SK-N-SH treated with all-trans-retinoic acid at 6 μM for 48 hours (cell line): ENCODE measurements around the gene STOM.

Experiments
- ATAC-seq: fragments of 200-7000 bp; cut with Tn5 transposase; 3 replicates; pipeline ENCODE4 v1.9.1; 2020; ENCODE audit warnings: mild to moderate bottlenecking, moderate library complexity
- ARNTL ChIP-seq: fragments of 450-650 bp; formaldehyde crosslinking; IDR thresholded peaks from 2 replicates; pipeline ENCODE4 v1.5.0; 2020; ENCODE audit warnings: low read depth, mild to moderate bottlenecking, moderate library complexity, borderline replicate concordance
- CREB5 ChIP-seq: fragments of 250-450 bp; sonication (Bioruptor Pico); IDR thresholded peaks from 2 replicates; pipeline ENCODE4 v1.5.1; 2020; ENCODE audit warnings: low read depth, mild to moderate bottlenecking, moderate library complexity
- ESRRG ChIP-seq: fragments of 250-450 bp; sonication (Bioruptor Pico); IDR thresholded peaks from 2 replicates; pipeline ENCODE4 v1.6.1; 2021; ENCODE audit warnings: mild to moderate bottlenecking
- GLIS3 ChIP-seq: fragments of 250-450 bp; sonication (Bioruptor Pico); IDR thresholded peaks from 2 replicates; pipeline ENCODE4 v1.5.0; 2020; ENCODE audit warnings: mild to moderate bottlenecking, moderate library complexity
- ISL1 ChIP-seq: fragments of 250-450 bp; sonication (Bioruptor Pico); IDR thresholded peaks from 2 replicates; pipeline ENCODE4 v2.1.2; 2022; ENCODE audit warnings: mild to moderate bottlenecking, moderate library complexity
- OSR1 ChIP-seq: fragments of 250-450 bp; sonication (Bioruptor Pico); IDR thresholded peaks from 2 replicates; pipeline ENCODE4 v1.8.0; 2022; ENCODE audit warnings: moderate library complexity, mild to moderate bottlenecking, inconsistent platforms
- POU6F1 ChIP-seq: fragments of 250-450 bp; sonication (Bioruptor Pico); IDR thresholded peaks from 2 replicates; pipeline ENCODE4 v1.8.0; 2021; ENCODE audit warnings: low read depth, mild to moderate bottlenecking, moderate library complexity, borderline replicate concordance
- PPARA ChIP-seq: fragments of 250-450 bp; sonication (Bioruptor Pico); IDR thresholded peaks from 2 replicates; pipeline ENCODE4 v1.5.0; 2020; ENCODE audit warnings: mild to moderate bottlenecking, borderline replicate concordance
- RARB ChIP-seq: fragments of 250-450 bp; sonication (Bioruptor Pico); IDR thresholded peaks from 2 replicates; pipeline ENCODE4 v1.8.0; 2021; ENCODE audit warnings: mild to moderate bottlenecking, moderate library complexity
- SNAI2 ChIP-seq: fragments of 250-450 bp; sonication (Bioruptor Pico); IDR thresholded peaks from 2 replicates; pipeline ENCODE4 v1.5.0; 2020; ENCODE audit warnings: mild to moderate bottlenecking, moderate library complexity
- TCF4 ChIP-seq: fragments of 250-450 bp; sonication (Bioruptor Pico); IDR thresholded peaks from 2 replicates; pipeline ENCODE4 v1.8.0; 2021; ENCODE audit warnings: mild to moderate bottlenecking, moderate library complexity, borderline replicate concordance
- TOX ChIP-seq: fragments of 250-450 bp; sonication (Bioruptor Pico); IDR thresholded peaks from 2 replicates; pipeline ENCODE4 v1.8.0; 2021; ENCODE audit warnings: mild to moderate bottlenecking, moderate library complexity, borderline replicate concordance
- TSHZ2 ChIP-seq: fragments of 250-450 bp; sonication (Bioruptor Pico); IDR thresholded peaks from 2 replicates; pipeline ENCODE4 v1.5.0; 2020; ENCODE audit warnings: mild to moderate bottlenecking, moderate library complexity
- ZC3H10 ChIP-seq: fragments of 250-450 bp; sonication (Bioruptor Pico); IDR thresholded peaks from 2 replicates; pipeline ENCODE4 v1.5.1; 2021; ENCODE audit warnings: mild to moderate bottlenecking, moderate library complexity
- ZFP3 ChIP-seq: fragments of 250-450 bp; sonication (Bioruptor Pico); IDR thresholded peaks from 2 replicates; pipeline ENCODE4 v1.5.0; 2020; ENCODE audit warnings: mild to moderate bottlenecking, moderate library complexity
- ZFP30 ChIP-seq: fragments of 450-650 bp; formaldehyde crosslinking; IDR thresholded peaks from 2 replicates; pipeline ENCODE4 v1.5.0; 2022; ENCODE audit warnings: mild to moderate bottlenecking, moderate library complexity
- ZNF565 ChIP-seq: fragments of 450-650 bp; formaldehyde crosslinking; conservative IDR thresholded peaks from 2 replicates; pipeline ENCODE4 v1.5.0; 2020; ENCODE audit warnings: low read depth, mild to moderate bottlenecking, moderate library complexity
- TF ChIP-seq, protein P1 (sequence below): fragments of 250-450 bp; sonication (Bioruptor Pico); IDR thresholded peaks from 2 replicates; pipeline ENCODE4 v1.8.0; 2020; ENCODE audit warnings: mild to moderate bottlenecking, moderate library complexity, borderline replicate concordance
- TF ChIP-seq, protein P2 (sequence below): fragments of 250-450 bp; sonication (Bioruptor Pico); IDR thresholded peaks from 2 replicates; pipeline ENCODE4 v1.5.1; 2021; ENCODE audit warnings: mild to moderate bottlenecking, moderate library complexity

STOM gene

GRCh38 chr9:121295662-121296191 lies 74.3 kb downstream of the STOM start (continued):
- TF ChIP-seq, protein P1, sequence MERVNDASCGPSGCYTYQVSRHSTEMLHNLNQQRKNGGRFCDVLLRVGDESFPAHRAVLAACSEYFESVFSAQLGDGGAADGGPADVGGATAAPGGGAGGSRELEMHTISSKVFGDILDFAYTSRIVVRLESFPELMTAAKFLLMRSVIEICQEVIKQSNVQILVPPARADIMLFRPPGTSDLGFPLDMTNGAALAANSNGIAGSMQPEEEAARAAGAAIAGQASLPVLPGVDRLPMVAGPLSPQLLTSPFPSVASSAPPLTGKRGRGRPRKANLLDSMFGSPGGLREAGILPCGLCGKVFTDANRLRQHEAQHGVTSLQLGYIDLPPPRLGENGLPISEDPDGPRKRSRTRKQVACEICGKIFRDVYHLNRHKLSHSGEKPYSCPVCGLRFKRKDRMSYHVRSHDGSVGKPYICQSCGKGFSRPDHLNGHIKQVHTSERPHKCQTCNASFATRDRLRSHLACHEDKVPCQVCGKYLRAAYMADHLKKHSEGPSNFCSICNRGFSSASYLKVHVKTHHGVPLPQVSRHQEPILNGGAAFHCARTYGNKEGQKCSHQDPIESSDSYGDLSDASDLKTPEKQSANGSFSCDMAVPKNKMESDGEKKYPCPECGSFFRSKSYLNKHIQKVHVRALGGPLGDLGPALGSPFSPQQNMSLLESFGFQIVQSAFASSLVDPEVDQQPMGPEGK: no peak
- no peak for TF ChIP-seq OSR1 (CRISPR knock-in tag)
- TF ChIP-seq, all 23 proteins: peak for 0

DNA sequence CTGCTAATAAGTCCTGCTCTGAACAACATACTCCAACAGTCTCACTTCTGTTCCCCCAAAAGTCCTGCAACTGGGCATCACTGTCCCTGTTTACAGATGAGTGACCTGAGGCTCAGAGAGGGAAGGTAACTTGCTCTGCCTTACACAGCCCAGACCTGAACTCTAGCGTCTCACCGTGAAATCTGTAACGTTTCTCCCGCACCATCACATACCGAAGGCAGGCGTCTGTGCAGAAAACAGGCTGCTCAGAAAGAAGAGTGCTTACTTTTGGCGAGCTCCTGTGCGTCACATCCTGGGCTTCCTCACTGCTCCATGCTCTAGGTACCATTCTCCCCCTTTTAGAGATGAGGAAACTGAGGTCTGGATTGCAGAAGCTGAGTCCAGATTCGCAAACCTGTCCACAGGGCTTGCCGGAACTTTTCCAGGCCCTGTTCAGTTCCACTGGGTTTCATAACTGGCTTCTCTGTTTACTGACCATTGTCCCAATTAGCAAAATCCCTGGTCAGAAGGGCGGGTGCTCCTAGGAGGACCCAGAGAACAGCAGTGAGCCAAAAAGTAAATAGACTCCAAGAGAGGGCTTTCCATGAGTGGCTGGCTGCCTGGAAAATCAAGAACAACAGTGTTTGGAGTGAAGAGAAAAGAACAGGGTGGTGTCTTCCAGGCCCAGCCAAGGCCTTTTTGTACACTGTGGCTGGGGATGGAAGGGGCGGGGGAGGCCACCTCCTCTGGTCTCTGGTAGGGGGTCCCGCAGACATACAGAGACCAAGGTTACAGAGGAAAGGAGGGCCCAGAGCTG lies 75.0 kb downstream of the STOM start:
- no peak for TF ChIP-seq TCF4
- no peak for TF ChIP-seq SNAI2 (CRISPR knock-in tag)
- no peak for TF ChIP-seq RARB (CRISPR knock-in tag)
- TF ChIP-seq ZFP30 (CRISPR knock-in tag): no peak
- TF ChIP-seq TOX (CRISPR knock-in tag): no peak
- no peak for TF ChIP-seq ZFP3 (CRISPR knock-in tag)
- TF ChIP-seq POU6F1: no peak
- no peak for TF ChIP-seq GLIS3 (CRISPR knock-in tag)
- TF ChIP-seq TSHZ2 (CRISPR knock-in tag): no peak
- TF ChIP-seq, protein P2, sequence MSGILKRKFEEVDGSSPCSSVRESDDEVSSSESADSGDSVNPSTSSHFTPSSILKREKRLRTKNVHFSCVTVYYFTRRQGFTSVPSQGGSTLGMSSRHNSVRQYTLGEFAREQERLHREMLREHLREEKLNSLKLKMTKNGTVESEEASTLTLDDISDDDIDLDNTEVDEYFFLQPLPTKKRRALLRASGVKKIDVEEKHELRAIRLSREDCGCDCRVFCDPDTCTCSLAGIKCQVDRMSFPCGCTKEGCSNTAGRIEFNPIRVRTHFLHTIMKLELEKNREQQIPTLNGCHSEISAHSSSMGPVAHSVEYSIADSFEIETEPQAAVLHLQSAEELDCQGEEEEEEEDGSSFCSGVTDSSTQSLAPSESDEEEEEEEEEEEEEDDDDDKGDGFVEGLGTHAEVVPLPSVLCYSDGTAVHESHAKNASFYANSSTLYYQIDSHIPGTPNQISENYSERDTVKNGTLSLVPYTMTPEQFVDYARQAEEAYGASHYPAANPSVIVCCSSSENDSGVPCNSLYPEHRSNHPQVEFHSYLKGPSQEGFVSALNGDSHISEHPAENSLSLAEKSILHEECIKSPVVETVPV (CRISPR knock-in tag): no peak
- no peak for TF ChIP-seq ESRRG (CRISPR knock-in tag)
- no peak for TF ChIP-seq PPARA (CRISPR knock-in tag)
- TF ChIP-seq ISL1 (CRISPR knock-in tag): no peak
- TF ChIP-seq, protein P1: no peak
- TF ChIP-seq ZNF565 (CRISPR knock-in tag): no peak
- no peak for TF ChIP-seq ARNTL
- no peak for ATAC-seq

GRCh38 chr9:121294151-121294743 lies 75.8 kb downstream of the STOM start:
- TF ChIP-seq, protein P1: no peak
- TF ChIP-seq TOX (CRISPR knock-in tag): no peak
- TF ChIP-seq ZC3H10: no peak
- TF ChIP-seq CREB5: no peak
- ATAC-seq: no peak
